Transverse colon (tissue), 4 donors: ENCODE data around the gene FCHSD1. TPM values are rescaled to one million over a fixed set of nuclear protein-coding genes. Genes with fewer than 3 reads are reported as not detected.

Experiments
- DNase-seq: peaks from one replicate; pipeline ENCODE4 v3.0.0-alpha.2; 2019
- H3K27ac ChIP-seq, 4 donors: fragments of 200-600 bp; sonication (generic); 2 replicates each; pipeline ENCODE4 v1.5.1; 2016 to 2018; ENCODE audit warnings: inconsistent platforms in 4 of 4
- H3K27me3 ChIP-seq: fragments of 200-600 bp; sonication (generic); 2 replicates; pipeline ENCODE4 v1.5.1; 2017; ENCODE audit warnings: inconsistent platforms
- H3K36me3 ChIP-seq, 4 donors: fragments of 200-600 bp; sonication (generic); 2 replicates each; pipeline ENCODE4 v1.5.1; 2017 to 2019; ENCODE audit warnings: inconsistent platforms in 4 of 4
- H3K4me1 ChIP-seq, 4 donors: fragments of 200-600 bp; sonication (generic); 2 replicates each; pipeline ENCODE4 v1.5.1; 2017 to 2020; ENCODE audit warnings: inconsistent platforms in 4 of 4
- H3K4me3 ChIP-seq, 4 donors: fragments of 200-600 bp; sonication (generic); 1 replicate in 1 of 4; 2 replicates in 3 of 4; pipeline versions ENCODE4 v1.5.1 to v1.6.1; 2017 to 2019; ENCODE audit warnings: inconsistent platforms in 4 of 4
- H3K9me3 ChIP-seq, 2 donors: fragments of 200-600 bp; sonication (generic); 2 replicates each; pipeline ENCODE4 v1.5.1; 2017 to 2019; ENCODE audit warnings: inconsistent platforms in 2 of 2
- CTCF ChIP-seq, 5 experiments: fragments of 200-600 bp in 3 of 5; fragments of 450-650 bp in 2 of 5; sonication (generic) in 3 of 5; IDR thresholded peaks; 1 replicate in 2 of 5; 2 replicates in 3 of 5; pipeline ENCODE4 v1.5.1; 2016 to 2017; ENCODE audit warnings: antibody characterized with exemption in 5 of 5, inconsistent platforms in 3 of 5, mild to moderate bottlenecking in 2 of 5, moderate library complexity in 1 of 5
- EP300 ChIP-seq: sonication (generic); formaldehyde crosslinking; IDR thresholded peaks from one replicate; pipeline ENCODE4 v1.6.1; 2017; ENCODE audit warnings: antibody characterized with exemption, low read depth
- POLR2A ChIP-seq: fragments of 450-650 bp; IDR thresholded peaks from one replicate; pipeline ENCODE4 v1.6.1; 2016; ENCODE audit warnings: antibody characterized with exemption, mild to moderate bottlenecking, moderate library complexity
- POLR2AphosphoS5 ChIP-seq, 3 donors: sonication (generic); formaldehyde crosslinking; IDR thresholded peaks; one replicate each; pipeline ENCODE4 v1.6.1; 2016; ENCODE audit warnings: antibody characterized with exemption in 3 of 3
- WGBS, 2 donors: methylation state at CpG; one replicate each; pipeline ENCODE4 v1.1.5; 2018; ENCODE audit warnings: low coverage in 1 of 2; 5-methylcytosine and 5-hydroxymethylcytosine counted together
- in situ Hi-C, 4 donors: fragments of 200-750 bp; cut with MboI; loops; one replicate each; pipeline versions ENCODE4 v1.15.0 to v1.15.1; 2017; ENCODE audit warnings: low sequenced_read_pairs in 3 of 4, low pct_ligation_motif_present in 1 of 4, low pct_unique_long_range_greater_than_20kb in 1 of 4
- intact Hi-C: fragments of 100-400 bp; cut with DNase I; formaldehyde crosslinking; loops from one replicate; pipeline ENCODE4 v1.15.1; 2023; ENCODE audit warnings: low total_unique reads
- total RNA-seq, 4 donors: library from RNA; depleted of rRNA; stranded (reverse); fragments of >200 nt; gene quantifications; one replicate each; pipeline ENCODE4 v1.1.0, GENCODE V29; 2016

FCHSD1 gene
- 10 to 100 TPM; 26.1 to 69.9 (median 43.1) TPM for total RNA-seq

DNA sequence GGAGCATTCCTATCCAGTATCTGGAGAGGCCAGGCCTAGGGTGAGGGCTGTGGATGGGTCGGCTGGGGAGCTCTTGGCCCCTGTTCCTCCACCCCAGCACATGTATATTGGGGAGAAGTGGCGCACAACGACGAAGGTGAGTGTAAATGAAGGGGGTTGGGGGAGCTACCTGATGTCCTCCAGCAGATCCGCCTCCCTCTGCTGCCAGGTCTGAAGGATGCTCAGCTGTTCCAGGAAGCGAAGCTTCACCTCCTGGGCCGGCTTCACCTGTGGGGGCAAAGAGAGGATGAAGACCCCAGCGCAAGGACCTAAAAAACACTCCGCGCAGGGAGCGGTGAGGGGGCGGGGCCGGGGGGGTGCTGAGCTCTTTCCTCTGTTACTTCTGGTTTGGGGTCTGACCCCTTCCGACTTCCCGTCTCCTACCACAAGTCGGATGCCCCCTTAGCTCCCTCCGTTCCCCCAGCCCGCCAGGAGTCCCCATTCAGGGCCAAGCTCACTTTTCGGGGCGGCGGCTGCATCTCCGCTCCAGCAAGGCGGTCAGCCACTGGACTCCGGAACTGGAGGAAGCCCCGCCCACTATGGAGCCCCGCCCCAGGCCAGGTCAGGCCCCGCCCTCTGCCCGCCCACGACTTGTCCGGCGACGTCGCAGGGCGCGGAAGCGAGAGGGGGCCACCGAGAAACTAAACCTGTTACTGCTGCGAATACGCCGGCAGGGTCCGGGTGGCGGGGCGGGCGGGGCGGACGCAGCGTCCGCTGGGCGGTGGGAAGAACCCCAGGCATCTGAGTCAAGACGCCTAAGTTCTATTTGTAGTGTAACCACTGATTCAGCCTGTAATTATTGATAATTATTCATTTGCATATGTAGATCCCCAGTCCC, at the start of gene FCHSD1:
FCHSD1 (minus strand) TSS at position 568 of the 877 bp plus-strand sequence; CDS start at position 518, 50 bp downstream.
- Histone ChIP-seq H3K4me3 (peak within 1 kb of the TSS; percentile 50 to 74 (median 64)), H3K27me3 (no peaks in the 10 kb centered on the region), H3K9me3 (no peaks in the 10 kb centered on the region), H3K36me3 (no peaks in the 10 kb centered on the region), H3K27ac (peak within 1 kb of the TSS; percentile 69 to 77 (median 72)), H3K4me1 (peaks cover 9 to 15% (median 11%) of the 10 kb centered on the region in 4 donors)
- intact Hi-C loops, result no loop called here
- in situ Hi-C loops, result no loop called here
- TF ChIP-seq POLR2AphosphoS5 (IDR thresholded peaks at IDR 0.05) (peak in 2 of 3 donors; percentile 44 to 47), CTCF (IDR thresholded peaks at IDR 0.05) (peak in 1 of 5 experiments; percentile 14), EP300 (no peak), POLR2A (peak; percentile 36)
- WGBS, 2 donors, result 5 to 40% methylated on average over 1 to 47 of the region's 50 CpGs
- peak; percentile 94 for DNase-seq

DNA sequence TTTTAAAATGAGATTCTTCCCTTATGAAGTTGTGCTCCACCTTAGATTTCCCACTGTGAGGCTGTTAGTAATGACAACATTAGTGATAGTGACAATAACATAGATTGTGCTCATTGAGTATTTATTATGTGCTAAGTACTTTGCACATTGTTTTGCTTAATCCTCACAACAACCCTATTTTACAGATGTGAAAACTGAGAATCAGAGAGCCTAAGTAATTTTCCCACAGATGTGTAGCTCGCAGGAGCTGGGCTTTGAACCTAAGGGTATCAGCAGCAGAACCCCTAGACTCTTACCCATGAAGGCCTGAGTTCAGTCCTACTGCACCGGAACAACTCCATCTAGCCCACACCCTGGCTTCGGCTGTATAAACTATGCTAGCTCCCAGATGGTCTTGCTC, 46.4 kb upstream of the FCHSD1 start:
- in situ Hi-C loops (loop anchor here (10.0 to 25.0 kb wide), 4 partner anchors 257 to 440 kb away; partner anchors contain the start of genes PCDH12 (in 1 of the 4) and RNF14 (in 1 of the 4)), intact Hi-C loops (no loop called here)
- 90 to 95% methylated on average over 2 to 3 of the region's 3 CpGs for WGBS, 2 donors
- Histone ChIP-seq H3K9me3 (no peaks in the 10 kb centered on the region), H3K27ac (no peak overlapping the region), H3K36me3 (no peaks in the 10 kb centered on the region), H3K4me3 (no peak overlapping the region), H3K4me1 (peaks cover under 1 to 18% (median 9%) of the 10 kb centered on the region in 4 donors), H3K27me3 (peaks cover 43% of the 10 kb centered on the region)
- TF ChIP-seq EP300, result no peak
- no peak for TF ChIP-seq POLR2AphosphoS5 (IDR thresholded peaks at IDR 0.05)
- TF ChIP-seq CTCF (IDR thresholded peaks at IDR 0.05), result no peak
- TF ChIP-seq POLR2A, result no peak
- no peak for DNase-seq

- 96% methylated on average over 2 of the region's 2 CpGs; no CpG with 5 or more reads in 1 of the 2 donors for WGBS, 2 donors
- Histone ChIP-seq H3K27ac (no peak overlapping the region), H3K9me3 (no peaks in the 10 kb centered on the region), H3K4me3 (no peak overlapping the region), H3K36me3 (no peaks in the 10 kb centered on the region), H3K27me3 (peaks cover 38% of the 10 kb centered on the region), H3K4me1 (peaks cover 4 to 12% (median 4%) of the 10 kb centered on the region in 4 donors)
- TF ChIP-seq EP300, result no peak
- TF ChIP-seq POLR2A, result no peak
- TF ChIP-seq POLR2AphosphoS5 (IDR thresholded peaks at IDR 0.05), result no peak
- TF ChIP-seq CTCF (IDR thresholded peaks at IDR 0.05), result no peak
- intact Hi-C loops, result no loop called here
- in situ Hi-C loops, result loop anchor here (10.0 to 25.0 kb wide), 4 partner anchors 258 to 441 kb away; partner anchors contain the start of genes PCDH12 (in 1 of the 4) and RNF14 (in 1 of the 4)
- no peak for DNase-seq
Measured at GRCh38 chr5:141696431-141696830, 45.2 kb upstream of the FCHSD1 start.

- intact Hi-C loops, result no loop called here
Measured at GRCh38 chr5:141695627-141696215, 44.5 kb upstream of the FCHSD1 start.

More at GRCh38 chr5:141695627-141696215, 44.5 kb upstream of the FCHSD1 start:
- peak overlapping the region in 1 of 4 donors; percentile 26 for H3K27ac ChIP-seq
- no peaks in the 10 kb centered on the region for H3K9me3 ChIP-seq
- peaks cover 4 to 12% (median 4%) of the 10 kb centered on the region in 4 donors for H3K4me1 ChIP-seq
- H3K36me3 ChIP-seq, result no peaks in the 10 kb centered on the region
- in situ Hi-C loops, result loop anchor here (10.0 to 25.0 kb wide), 4 partner anchors 259 to 442 kb away; partner anchors contain the start of genes PCDH12 (in 1 of the 4) and RNF14 (in 1 of the 4)
- 33 to 42% methylated on average over 2 to 11 of the region's 11 CpGs for WGBS, 2 donors
- no peak for TF ChIP-seq EP300
- TF ChIP-seq POLR2A, result no peak
- TF ChIP-seq CTCF (IDR thresholded peaks at IDR 0.05), result no peak
- no peak for TF ChIP-seq POLR2AphosphoS5 (IDR thresholded peaks at IDR 0.05)
- H3K4me3 ChIP-seq, result no peak overlapping the region
- H3K27me3 ChIP-seq, result peaks cover 31% of the 10 kb centered on the region
- DNase-seq, result peak; percentile 69
